Brain pericyte (primary cell): ENCODE data around the gene TRAPPC2L.
"Not testable (repeated sequence)": the region's sequence is repeated elsewhere in the genome, so short reads cannot be mapped to it uniquely, and the experiment has no call there.

Experiments
- DNase-seq: peaks from one replicate; pipeline ENCODE4 v3.0.0-alpha.2; 2012; ENCODE audit warnings: low read depth, low spot score

TRAPPC2L gene

GRCh38 chr16:88891083-88891482 lies 34.2 kb downstream of the TRAPPC2L start:
- no peak for DNase-seq

DNA sequence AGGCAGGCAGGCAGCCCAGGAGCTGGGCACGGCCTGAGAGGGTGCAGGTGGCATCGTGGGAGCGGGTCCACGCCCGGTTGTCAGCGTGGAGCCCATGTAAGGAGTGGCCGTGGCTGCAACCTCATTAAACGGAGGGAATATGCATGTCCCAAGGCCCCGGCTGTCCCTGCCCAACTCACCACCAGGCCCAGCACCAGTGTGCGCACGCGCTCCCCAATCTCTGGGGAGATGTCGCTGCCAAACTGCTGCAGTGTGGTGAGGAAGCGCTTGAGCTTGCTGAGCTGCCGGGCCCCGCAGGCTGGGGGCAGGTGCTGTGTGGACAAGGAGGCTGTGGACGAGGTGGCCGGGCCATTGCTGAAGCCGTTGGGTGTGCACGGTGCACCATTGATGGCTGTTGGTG lies 35.1 kb downstream of the TRAPPC2L start:
- DNase-seq: no peak

- DNase-seq: no peak
These were observed 36.4 kb downstream of the TRAPPC2L start for GRCh38 chr16:88893127-88893968.

DNA sequence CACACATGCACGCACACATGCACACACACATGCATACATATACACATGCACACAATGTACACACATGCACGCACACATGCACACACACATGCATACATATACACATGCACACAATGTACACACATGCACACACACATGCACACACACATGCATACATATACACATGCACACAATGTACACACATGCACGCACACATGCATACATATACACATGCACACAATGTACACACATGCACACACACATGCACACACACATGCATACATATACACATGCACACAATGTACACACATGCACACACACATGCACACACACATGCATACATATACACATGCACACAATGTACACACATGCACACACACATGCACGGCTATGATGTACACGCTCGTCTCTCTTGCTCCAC lies 37.3 kb downstream of the TRAPPC2L start:
- not testable (repeated sequence) for DNase-seq

DNA sequence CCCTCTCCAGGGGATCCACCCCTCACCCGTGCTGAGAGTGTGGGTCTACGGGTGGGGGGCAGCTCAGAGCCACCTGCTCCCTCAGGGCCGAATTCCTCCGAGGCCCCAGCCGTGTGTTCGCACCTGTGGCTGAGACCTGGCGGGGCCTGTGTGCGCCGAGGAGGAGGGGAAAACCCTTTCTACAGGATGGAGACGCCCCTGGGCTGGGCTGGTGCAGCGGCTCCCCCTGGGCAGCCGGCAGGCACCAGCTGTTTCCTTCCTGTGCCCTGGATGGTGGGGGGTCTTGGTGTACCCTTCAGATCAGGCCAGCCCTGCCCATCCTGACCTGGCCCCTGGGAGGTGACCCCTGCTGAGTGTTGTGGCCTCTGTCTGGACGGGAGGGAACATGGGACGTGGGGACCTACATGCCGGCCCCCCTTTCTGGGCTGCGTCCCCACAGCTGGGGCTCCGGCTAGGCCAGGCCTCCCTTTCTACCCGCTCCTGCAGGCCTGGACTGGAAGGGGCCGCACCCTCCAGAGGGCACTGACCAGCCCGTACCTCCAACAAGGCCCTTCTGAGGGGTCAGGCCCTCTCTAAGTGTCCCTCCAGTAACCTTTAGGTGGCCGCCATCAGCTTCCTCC lies 37.9 kb downstream of the TRAPPC2L start:
- DNase-seq: no peak

GRCh38 chr16:88895335-88895734 lies 38.4 kb downstream of the TRAPPC2L start:
- DNase-seq: no peak

- no peak for DNase-seq
These were observed 39.5 kb downstream of the TRAPPC2L start for GRCh38 chr16:88896238-88897070.

GRCh38 chr16:88897696-88898425 lies 40.9 kb downstream of the TRAPPC2L start:
- no peak for DNase-seq

DNA sequence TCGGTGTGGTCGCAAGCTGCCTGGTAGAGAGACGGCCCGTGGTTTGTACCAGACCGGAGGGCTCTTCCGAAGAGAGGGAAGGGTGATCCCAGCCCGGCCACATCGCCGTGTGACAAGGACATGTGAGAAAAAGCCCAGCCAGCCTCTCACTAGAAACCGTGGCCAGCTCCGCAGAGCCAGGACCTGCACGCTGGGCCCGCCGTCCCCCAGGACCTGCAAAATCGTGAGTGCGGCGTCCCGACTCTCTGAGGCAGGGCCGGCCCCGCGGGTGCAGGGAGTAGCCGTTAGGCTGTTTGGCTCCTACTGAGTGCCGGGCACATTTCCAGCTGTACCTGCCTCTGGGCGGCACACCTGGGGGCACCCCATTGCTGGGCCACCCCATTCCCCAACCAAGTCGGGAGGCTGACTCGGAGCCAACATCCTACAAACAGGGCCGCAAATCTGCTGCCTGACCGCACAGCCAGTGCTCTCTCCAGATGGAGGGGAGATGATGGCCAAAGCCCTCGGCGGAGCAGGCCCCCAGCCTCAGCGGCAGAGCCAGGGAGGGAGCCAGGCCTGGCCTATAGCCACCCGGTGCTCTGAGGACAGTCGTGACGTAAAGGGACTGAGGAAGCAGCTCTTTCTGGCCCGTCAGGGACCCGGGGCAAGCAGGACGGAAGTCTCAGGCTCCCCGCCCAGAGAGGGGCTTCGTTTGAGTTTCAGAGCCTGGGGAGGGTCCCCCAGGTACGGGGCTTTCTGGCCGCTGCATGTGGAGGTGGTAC lies 43.2 kb downstream of the TRAPPC2L start:
- DNase-seq: no peak

DNA sequence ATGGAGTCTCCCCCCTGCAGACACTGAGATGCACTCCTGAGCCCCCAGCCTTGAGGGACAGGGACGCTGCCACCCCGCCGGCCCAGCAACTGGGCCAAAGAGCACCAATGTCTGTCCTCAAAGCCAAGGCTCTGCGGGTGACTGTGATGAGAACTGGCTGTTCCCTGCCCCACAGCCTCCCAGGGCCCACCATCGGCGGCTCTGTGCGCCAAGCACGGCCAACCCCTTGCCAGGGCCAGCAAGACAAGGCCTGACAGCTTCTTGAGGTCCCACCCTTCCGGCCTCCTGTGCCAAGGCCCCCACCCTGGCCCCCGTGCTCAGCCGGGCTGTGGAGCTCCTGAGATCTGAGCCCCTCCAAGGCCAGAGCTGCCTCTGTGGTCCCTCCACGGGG lies 43.7 kb downstream of the TRAPPC2L start:
- no peak for DNase-seq

DNA sequence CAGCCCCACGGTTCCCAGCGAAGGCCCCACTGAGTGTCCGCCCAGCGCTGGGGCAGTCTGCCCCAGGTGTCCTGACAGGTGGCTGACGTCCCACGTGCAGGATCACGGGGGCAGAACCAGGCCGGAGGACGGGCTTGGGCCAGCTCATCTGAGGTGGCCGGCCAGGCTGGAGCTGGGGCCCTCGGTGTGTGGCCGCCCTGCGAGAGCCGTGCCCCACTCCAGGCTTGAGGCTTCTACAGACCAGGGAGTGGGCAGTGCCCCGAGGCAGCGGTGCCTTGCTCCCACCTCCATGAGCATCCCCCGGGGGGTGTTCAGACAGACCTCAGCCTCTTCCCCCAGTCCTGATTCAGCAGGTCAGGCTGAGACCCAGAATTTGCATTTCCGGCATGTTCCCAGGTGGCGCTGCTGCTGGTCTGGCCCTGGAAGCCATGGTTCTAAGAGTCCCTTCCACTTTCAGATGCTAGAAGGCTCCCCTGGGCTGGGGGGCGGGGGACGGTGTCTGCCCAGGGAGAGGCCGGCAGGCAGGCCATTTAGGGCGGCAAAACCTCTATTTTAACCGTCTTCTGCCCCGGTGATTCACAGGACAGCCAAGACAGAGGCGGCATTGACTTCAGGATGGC lies 44.9 kb downstream of the TRAPPC2L start:
- DNase-seq: no peak

- DNase-seq: no peak
These were observed 45.8 kb downstream of the TRAPPC2L start for GRCh38 chr16:88902744-88903143.

- no peak for DNase-seq
These were observed 46.3 kb downstream of the TRAPPC2L start for GRCh38 chr16:88903267-88903666.

DNA sequence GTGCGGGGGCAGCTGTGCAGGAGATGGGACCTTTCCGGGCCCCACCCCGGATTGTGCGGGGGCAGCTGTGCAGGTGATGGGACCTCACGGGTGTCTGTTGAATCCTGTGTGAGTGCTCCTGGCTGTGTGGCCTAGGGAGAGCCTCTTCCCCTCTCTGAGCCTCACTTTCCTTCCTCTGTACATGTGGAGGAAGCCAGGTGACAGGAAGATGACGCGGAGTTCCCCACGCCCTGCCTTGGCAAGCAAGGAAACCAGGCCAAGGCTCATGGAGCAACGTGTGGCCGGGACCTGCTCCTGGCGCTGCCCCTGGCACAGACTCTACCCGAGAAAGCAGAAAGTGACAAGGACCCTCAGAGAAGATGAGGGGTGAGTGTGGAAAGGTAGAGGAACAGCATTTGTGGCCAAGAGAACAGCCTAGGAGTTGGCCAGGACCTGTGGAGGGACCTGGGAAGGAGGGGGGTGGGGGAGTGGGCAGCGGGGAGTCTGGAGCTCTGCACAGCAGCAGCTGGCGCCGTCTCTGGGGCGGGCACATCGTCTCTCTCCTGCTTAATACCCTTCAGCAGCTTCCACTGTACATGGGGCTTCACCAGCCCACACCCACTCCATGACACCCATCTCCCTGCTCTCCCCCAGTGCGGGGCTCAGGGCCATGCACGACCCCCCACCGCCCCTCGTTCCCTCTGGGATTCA lies 47.9 kb downstream of the TRAPPC2L start:
- DNase-seq: no peak

DNA sequence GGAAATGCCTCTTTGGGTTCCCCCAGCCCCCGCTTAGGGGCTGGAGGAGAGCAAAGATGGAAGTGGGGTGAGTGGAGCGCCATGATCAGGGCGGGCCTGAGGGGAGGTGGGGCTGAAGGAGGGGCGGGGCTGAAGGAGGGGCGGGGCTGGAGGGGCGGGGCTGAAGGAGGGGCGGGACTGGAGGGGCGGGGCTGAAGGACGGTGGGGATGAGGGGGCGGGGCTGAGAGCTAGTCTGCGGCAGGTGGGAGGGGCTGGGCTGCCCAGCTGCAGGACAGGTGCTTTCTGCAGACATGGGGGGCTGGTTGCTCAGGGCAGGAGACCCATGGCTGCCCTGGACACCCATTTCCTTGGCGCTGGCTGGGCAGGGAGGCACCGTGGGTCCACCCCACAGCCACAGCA lies 48.6 kb downstream of the TRAPPC2L start:
- DNase-seq: no peak

GRCh38 chr16:88906020-88906419 lies 49.1 kb downstream of the TRAPPC2L start:
- no peak for DNase-seq

GRCh38 chr16:88906535-88907105 lies 49.7 kb downstream of the TRAPPC2L start:
- DNase-seq: no peak

- DNase-seq: no peak
These were observed 50.8 kb downstream of the TRAPPC2L start for GRCh38 chr16:88907768-88908167.

DNA sequence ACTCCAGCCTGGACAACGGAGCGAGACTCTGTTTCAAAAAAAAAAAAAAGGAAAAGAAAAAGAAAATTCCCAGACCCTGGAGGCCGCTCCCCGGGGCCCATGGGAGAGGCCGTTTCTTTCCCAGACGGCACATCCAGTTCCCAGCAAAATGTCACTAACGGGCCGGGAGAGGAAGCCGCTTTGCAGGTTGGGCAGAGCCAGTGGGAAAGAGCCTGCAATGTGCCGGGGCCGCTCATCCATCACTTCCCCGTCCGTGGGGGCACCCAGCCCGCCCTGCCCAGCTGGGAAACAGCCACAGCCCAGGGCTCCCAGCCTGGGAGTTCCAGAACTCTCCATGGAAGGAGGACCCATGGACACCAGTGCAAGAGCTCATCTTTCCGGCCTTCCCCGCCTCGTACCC lies 51.4 kb downstream of the TRAPPC2L start:
- no peak for DNase-seq
